Measurements from ENCODE around the gene FAM234B. TPM values are rescaled to one million over a fixed set of nuclear protein-coding genes. Genes with fewer than 3 reads are reported as not detected.
A peak's percentile ranks its signal among the peaks of the same experiment; 100 is the strongest.
"Not testable (repeated sequence)": the region's sequence is repeated elsewhere in the genome, so short reads cannot be mapped to it uniquely, and the experiment has no call there.

FAM234B gene
- total and polyA plus RNA-seq, 2 experiments from 2014 or later: 9.5 to 21.1 TPM

DNA sequence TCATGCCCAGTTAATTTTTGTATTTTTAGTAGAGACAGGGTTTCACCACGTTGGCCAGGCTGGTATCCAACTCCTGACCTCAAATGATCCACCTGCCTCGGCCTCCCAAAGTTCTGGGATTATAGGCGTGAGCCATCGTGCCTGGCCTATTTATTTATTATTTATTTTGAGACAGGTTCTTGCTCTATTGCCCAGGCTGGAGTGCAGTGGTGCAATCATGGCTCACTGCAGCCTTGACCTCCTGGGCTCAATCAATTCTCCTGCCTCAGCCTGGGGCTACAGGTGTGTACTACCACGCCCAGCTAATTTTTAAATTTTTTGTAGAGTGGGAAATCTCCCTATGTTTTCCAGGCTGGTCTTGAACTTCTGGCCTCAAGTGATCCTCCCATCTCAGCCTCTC, 8.8 kb upstream of the FAM234B start:
- H3K36me3 Mint-ChIP-seq (ENCODE audit: low read depth); H3K79me2 ChIP-seq (replicated peaks; ENCODE audit: insufficient read depth); H4K20me1 ChIP-seq (replicated peaks; ENCODE audit: insufficient read depth); H3K4me3 Mint-ChIP-seq; H2AFZ ChIP-seq; H3F3A ChIP-seq (replicated peaks; ENCODE audit: low read depth); DNase-seq (ENCODE audit: low spot score); H3K27ac Mint-ChIP-seq; H3K27ac ChIP-seq (ENCODE audit: low read depth); ATAC-seq; H3K4me2 ChIP-seq; H3K36me3 ChIP-seq (ENCODE audit: insufficient read depth); H3K9me2 ChIP-seq (ENCODE audit: insufficient read depth); H3K27me3 ChIP-seq (ENCODE audit: insufficient read depth); H3K9me3 Mint-ChIP-seq; H3K4me1 Mint-ChIP-seq; H3K4me1 ChIP-seq (ENCODE audit: insufficient read depth); H3K4me3 ChIP-seq; H3K27me3 Mint-ChIP-seq (ENCODE audit: insufficient read depth, low read depth, poor library complexity): not testable (repeated sequence)

DNA sequence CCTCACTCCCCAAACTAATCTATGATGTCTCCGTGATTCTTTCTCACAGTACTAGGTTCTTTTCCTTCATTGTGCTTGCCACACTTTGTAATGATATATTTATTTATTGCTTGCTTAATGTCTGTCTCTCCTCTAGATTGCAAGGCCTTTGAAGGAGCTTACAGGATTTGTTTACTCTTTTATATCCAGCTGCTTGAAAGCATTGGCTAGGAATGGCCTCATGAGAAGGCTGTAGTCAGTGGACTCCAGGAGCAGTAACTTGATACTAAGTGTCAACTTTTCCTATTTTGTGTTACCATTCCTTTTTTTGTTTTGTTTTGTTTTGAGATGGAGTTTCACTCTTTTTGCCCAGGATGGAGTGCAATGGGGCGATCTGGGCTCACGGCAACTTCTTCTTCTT, 7.3 kb upstream of the FAM234B start:
- no peaks in the 10 kb centered on the region for H3K9me3 Mint-ChIP-seq
- no peaks in the 10 kb centered on the region for H3K9me2 ChIP-seq (ENCODE audit: insufficient read depth)
- no peaks in the 10 kb centered on the region for H3K27me3 ChIP-seq (ENCODE audit: insufficient read depth)
- no peak overlapping the region for H3K4me2 ChIP-seq
- H3K4me1 Mint-ChIP-seq: peaks cover 16% of the 10 kb centered on the region
- DNase-seq (ENCODE audit: low spot score) (no peak), ATAC-seq (no peak)
- H3K27ac Mint-ChIP-seq: no peak overlapping the region
- H4K20me1 ChIP-seq (replicated peaks; ENCODE audit: insufficient read depth): no peaks in the 10 kb centered on the region
- H3K4me1 ChIP-seq (ENCODE audit: insufficient read depth): no peaks in the 10 kb centered on the region
- peak overlapping the region; percentile 32; the same call in 1 of the 2 replicates for H2AFZ ChIP-seq
- H3K4me3 ChIP-seq: no peak overlapping the region
- H3K79me2 ChIP-seq (replicated peaks; ENCODE audit: insufficient read depth): no peaks in the 10 kb centered on the region
- no peak overlapping the region for H3K27ac ChIP-seq (ENCODE audit: low read depth)
- TF ChIP-seq, protein P1, sequence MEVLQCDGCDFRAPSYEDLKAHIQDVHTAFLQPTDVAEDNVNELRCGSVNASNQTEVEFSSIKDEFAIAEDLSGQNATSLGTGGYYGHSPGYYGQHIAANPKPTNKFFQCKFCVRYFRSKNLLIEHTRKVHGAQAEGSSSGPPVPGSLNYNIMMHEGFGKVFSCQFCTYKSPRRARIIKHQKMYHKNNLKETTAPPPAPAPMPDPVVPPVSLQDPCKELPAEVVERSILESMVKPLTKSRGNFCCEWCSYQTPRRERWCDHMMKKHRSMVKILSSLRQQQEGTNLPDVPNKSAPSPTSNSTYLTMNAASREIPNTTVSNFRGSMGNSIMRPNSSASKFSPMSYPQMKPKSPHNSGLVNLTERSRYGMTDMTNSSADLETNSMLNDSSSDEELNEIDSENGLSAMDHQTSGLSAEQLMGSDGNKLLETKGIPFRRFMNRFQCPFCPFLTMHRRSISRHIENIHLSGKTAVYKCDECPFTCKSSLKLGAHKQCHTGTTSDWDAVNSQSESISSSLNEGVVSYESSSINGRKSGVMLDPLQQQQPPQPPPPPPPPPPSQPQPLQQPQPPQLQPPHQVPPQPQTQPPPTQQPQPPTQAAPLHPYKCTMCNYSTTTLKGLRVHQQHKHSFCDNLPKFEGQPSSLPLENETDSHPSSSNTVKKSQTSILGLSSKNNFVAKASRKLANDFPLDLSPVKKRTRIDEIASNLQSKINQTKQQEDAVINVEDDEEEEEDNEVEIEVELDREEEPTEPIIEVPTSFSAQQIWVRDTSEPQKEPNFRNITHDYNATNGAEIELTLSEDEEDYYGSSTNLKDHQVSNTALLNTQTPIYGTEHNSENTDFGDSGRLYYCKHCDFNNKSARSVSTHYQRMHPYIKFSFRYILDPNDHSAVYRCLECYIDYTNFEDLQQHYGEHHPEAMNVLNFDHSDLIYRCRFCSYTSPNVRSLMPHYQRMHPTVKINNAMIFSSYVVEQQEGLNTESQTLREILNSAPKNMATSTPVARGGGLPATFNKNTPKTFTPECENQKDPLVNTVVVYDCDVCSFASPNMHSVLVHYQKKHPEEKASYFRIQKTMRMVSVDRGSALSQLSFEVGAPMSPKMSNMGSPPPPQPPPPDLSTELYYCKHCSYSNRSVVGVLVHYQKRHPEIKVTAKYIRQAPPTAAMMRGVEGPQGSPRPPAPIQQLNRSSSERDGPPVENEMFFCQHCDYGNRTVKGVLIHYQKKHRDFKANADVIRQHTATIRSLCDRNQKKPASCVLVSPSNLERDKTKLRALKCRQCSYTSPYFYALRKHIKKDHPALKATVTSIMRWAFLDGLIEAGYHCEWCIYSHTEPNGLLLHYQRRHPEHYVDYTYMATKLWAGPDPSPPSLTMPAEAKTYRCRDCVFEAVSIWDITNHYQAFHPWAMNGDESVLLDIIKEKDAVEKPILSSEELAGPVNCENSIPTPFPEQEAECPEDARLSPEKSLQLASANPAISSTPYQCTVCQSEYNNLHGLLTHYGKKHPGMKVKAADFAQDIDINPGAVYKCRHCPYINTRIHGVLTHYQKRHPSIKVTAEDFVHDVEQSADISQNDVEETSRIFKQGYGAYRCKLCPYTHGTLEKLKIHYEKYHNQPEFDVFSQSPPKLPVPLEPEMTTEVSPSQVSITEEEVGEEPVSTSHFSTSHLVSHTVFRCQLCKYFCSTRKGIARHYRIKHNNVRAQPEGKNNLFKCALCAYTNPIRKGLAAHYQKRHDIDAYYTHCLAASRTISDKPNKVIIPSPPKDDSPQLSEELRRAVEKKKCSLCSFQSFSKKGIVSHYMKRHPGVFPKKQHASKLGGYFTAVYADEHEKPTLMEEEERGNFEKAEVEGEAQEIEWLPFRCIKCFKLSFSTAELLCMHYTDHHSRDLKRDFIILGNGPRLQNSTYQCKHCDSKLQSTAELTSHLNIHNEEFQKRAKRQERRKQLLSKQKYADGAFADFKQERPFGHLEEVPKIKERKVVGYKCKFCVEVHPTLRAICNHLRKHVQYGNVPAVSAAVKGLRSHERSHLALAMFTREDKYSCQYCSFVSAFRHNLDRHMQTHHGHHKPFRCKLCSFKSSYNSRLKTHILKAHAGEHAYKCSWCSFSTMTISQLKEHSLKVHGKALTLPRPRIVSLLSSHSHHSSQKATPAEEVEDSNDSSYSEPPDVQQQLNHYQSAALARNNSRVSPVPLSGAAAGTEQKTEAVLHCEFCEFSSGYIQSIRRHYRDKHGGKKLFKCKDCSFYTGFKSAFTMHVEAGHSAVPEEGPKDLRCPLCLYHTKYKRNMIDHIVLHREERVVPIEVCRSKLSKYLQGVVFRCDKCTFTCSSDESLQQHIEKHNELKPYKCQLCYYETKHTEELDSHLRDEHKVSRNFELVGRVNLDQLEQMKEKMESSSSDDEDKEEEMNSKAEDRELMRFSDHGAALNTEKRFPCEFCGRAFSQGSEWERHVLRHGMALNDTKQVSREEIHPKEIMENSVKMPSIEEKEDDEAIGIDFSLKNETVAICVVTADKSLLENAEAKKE (CRISPR knock-in tag; IDR thresholded peaks at IDR 0.05): no peak
- no peaks in the 10 kb centered on the region for H3F3A ChIP-seq (replicated peaks; ENCODE audit: low read depth)
- H3K27me3 Mint-ChIP-seq (ENCODE audit: insufficient read depth, low read depth, poor library complexity): no peaks in the 10 kb centered on the region
- H3K36me3 Mint-ChIP-seq (ENCODE audit: low read depth): no peaks in the 10 kb centered on the region
- no peaks in the 10 kb centered on the region for H3K36me3 ChIP-seq (ENCODE audit: insufficient read depth)
- no peak overlapping the region for H3K4me3 Mint-ChIP-seq

Data from GM23338 (cell line).